H1 (cell line): ENCODE measurements around the gene MLKL. TPM values are rescaled to one million over a fixed set of nuclear protein-coding genes. Genes with fewer than 3 reads are reported as not detected.

Source experiments
- CTCF ChIA-PET: fragments of 300-600 bp; sonication (Branson Sonifier 250); formaldehyde crosslinking; loops from one replicate; lab custom pipeline; 2021; ENCODE audit not compliant: partially characterized antibody; lab: Charles Lee
- POLR2A ChIA-PET: fragments of 300-600 bp; sonication (Branson Sonifier 250); formaldehyde crosslinking; loops from one replicate; lab custom pipeline; 2021; ENCODE audit warnings: inconsistent platforms; ENCODE audit not compliant: partially characterized antibody; lab: Charles Lee
- DNase-seq, 2 experiments: peaks; one replicate each; pipeline versions ENCODE4 v3.0.0 to v3.0.0-alpha.2; 2010 to 2022; ENCODE audit warnings: low spot score in 2 of 2, low read depth in 1 of 2, mixed read lengths in 1 of 2
- FAIRE-seq: peaks from 2 replicates; lab custom pipeline; 2011; peaks lifted over from hg19 to GRCh38; lab: Jason Lieb, UNC
- H2AFZ ChIP-seq: 2 replicates; pipeline ENCODE4 v1.8.1; 2012; ENCODE audit warnings: low read length, inconsistent platforms
- H2AK5ac ChIP-seq: 2 replicates; pipeline ENCODE4 v1.6.1; 2013; ENCODE audit warnings: low read depth, low read length
- H2BK120ac ChIP-seq: replicated peaks from 2 replicates; pipeline ENCODE3; 2013; ENCODE audit warnings: low read depth, low read length, inconsistent platforms
- H2BK12ac ChIP-seq: 2 replicates; pipeline ENCODE4 v1.6.1; 2013; ENCODE audit warnings: low read depth, low read length
- H2BK15ac ChIP-seq: 2 replicates; pipeline ENCODE4 v1.6.1; 2013; ENCODE audit warnings: low read length
- H2BK20ac ChIP-seq: 2 replicates; pipeline ENCODE4 v1.6.1; 2013; ENCODE audit warnings: low read length
- H2BK5ac ChIP-seq: 2 replicates; pipeline ENCODE4 v1.6.1; 2013; ENCODE audit warnings: low read depth, low read length
- H3K14ac ChIP-seq: 2 replicates; pipeline ENCODE4 v1.6.1; 2013; ENCODE audit warnings: inconsistent platforms; ENCODE audit not compliant: insufficient read length
- H3K18ac ChIP-seq: 2 replicates; pipeline ENCODE4 v1.6.1; 2013; ENCODE audit warnings: low read length; ENCODE audit errors: extremely low read depth
- H3K23ac ChIP-seq: 2 replicates; pipeline ENCODE4 v1.6.1; 2013; ENCODE audit warnings: inconsistent platforms; ENCODE audit not compliant: insufficient read length
- H3K23me2 ChIP-seq: 2 replicates; pipeline ENCODE4 v1.6.1; 2013; ENCODE audit warnings: low read depth, low read length
- H3K27ac ChIP-seq: 2 replicates; pipeline ENCODE4 v1.6.1; 2011; ENCODE audit warnings: low read depth, low read length, inconsistent platforms
- H3K27me3 ChIP-seq, 4 experiments: replicated peaks in 1 of 4; 1 replicate in 1 of 4; 2 replicates in 3 of 4; pipeline versions ENCODE4 v1.6.1 to v1.8.1; 2011 to 2013; ENCODE audit warnings: low read length in 3 of 4, mild to moderate bottlenecking in 3 of 4, inconsistent platforms in 2 of 4, mixed read lengths in 2 of 4, moderate library complexity in 1 of 4; ENCODE audit not compliant: control insufficient read depth in 3 of 4, insufficient read depth in 3 of 4; ENCODE audit errors: extremely low read depth in 1 of 4
- H3K36me3 ChIP-seq, 4 experiments: 2 replicates each; pipeline versions ENCODE4 v1.6.1 to v1.8.1; 2011 to 2013; ENCODE audit warnings: mild to moderate bottlenecking in 4 of 4, low read length in 3 of 4, moderate library complexity in 2 of 4, control low read depth in 1 of 4, inconsistent platforms in 1 of 4; ENCODE audit not compliant: insufficient read depth in 4 of 4, control insufficient read depth in 2 of 4
- H3K4ac ChIP-seq: replicated peaks from 2 replicates; pipeline ENCODE3; 2013; ENCODE audit warnings: low read length, low read depth, mixed read lengths, inconsistent platforms; ENCODE audit not compliant: insufficient read length
- H3K4me1 ChIP-seq, 4 experiments: replicated peaks in 1 of 4; 1 replicate in 1 of 4; 2 replicates in 3 of 4; pipeline versions ENCODE4 v1.6.1 to v1.8.1; 2011 to 2013; ENCODE audit warnings: low read length in 3 of 4, inconsistent platforms in 2 of 4, mixed read lengths in 1 of 4; ENCODE audit not compliant: insufficient read depth in 4 of 4, control insufficient read depth in 3 of 4
- H3K4me2 ChIP-seq, 2 experiments: 2 replicates each; pipeline versions ENCODE4 v1.6.1 to v1.8.1; 2011 to 2013; ENCODE audit warnings: low read depth in 2 of 2, low read length in 2 of 2, control low read depth in 1 of 2, inconsistent platforms in 1 of 2, mild to moderate bottlenecking in 1 of 2; ENCODE audit not compliant: insufficient read depth in 1 of 2
- H3K4me3 ChIP-seq, 4 experiments: fragments of 200-600, 300-600 bp in 1 of 4; sonication (generic), shearing (Covaris generic), sonication (Bioruptor Twin) in 1 of 4; 2 replicates each; pipeline versions ENCODE4 v1.5.1 to v1.8.1; 2011 to 2016; ENCODE audit warnings: low read length in 4 of 4, low read depth in 3 of 4, control low read depth in 2 of 4, inconsistent platforms in 2 of 4, mild to moderate bottlenecking in 2 of 4, mixed read lengths in 1 of 4, moderate library complexity in 1 of 4; ENCODE audit not compliant: insufficient read depth in 2 of 4; ENCODE audit errors: extremely low read depth in 1 of 4
- H3K56ac ChIP-seq: replicated peaks from 2 replicates; pipeline ENCODE3; 2013; ENCODE audit warnings: low read depth, mild to moderate bottlenecking, mixed read lengths, low read length, inconsistent platforms; ENCODE audit not compliant: insufficient read length
- H3K79me1 ChIP-seq: 2 replicates; pipeline ENCODE4 v1.6.1; 2013; ENCODE audit warnings: low read depth, low read length, control low read depth
- H3K79me2 ChIP-seq, 2 experiments: 2 replicates each; pipeline versions ENCODE4 v1.6.1 to v1.8.1; 2012 to 2013; ENCODE audit warnings: low read length in 2 of 2, mild to moderate bottlenecking in 2 of 2, inconsistent platforms in 1 of 2; ENCODE audit not compliant: insufficient read depth in 2 of 2, control insufficient read depth in 1 of 2
- H3K9ac ChIP-seq, 4 experiments: replicated peaks in 1 of 4; 1 replicate in 1 of 4; 2 replicates in 3 of 4; pipeline versions ENCODE4 v1.6.1 to v1.8.1; 2011 to 2013; ENCODE audit warnings: low read depth in 3 of 4, low read length in 3 of 4, control low read depth in 2 of 4, mild to moderate bottlenecking in 2 of 4, moderate library complexity in 2 of 4, inconsistent platforms in 1 of 4; ENCODE audit errors: extremely low read depth in 1 of 4
- H3K9me3 ChIP-seq, 2 experiments: 2 replicates each; pipeline versions ENCODE4 v1.6.1 to v1.8.1; 2012 to 2013; ENCODE audit warnings: mild to moderate bottlenecking in 2 of 2, moderate library complexity in 2 of 2, control low read depth in 1 of 2, inconsistent platforms in 1 of 2, low read depth in 1 of 2, low read length in 1 of 2, mixed read lengths in 1 of 2; ENCODE audit not compliant: insufficient read depth in 2 of 2
- H4K20me1 ChIP-seq, 2 experiments: replicated peaks in 1 of 2; 2 replicates each; pipeline versions ENCODE3 to v1.8.1; 2011 to 2013; ENCODE audit warnings: inconsistent platforms in 2 of 2, low read length in 2 of 2, mild to moderate bottlenecking in 1 of 2; ENCODE audit not compliant: insufficient read depth in 2 of 2, control insufficient read depth in 1 of 2
- H4K5ac ChIP-seq: 2 replicates; pipeline ENCODE4 v1.6.1; 2013; ENCODE audit warnings: low read length, low read depth, mixed read lengths, inconsistent platforms; ENCODE audit not compliant: insufficient read length
- H4K8ac ChIP-seq: 2 replicates; pipeline ENCODE4 v1.8.0; 2013; ENCODE audit warnings: mild to moderate bottlenecking, moderate library complexity, low read length, inconsistent platforms; ENCODE audit not compliant: insufficient read depth; ENCODE audit errors: extremely low read depth
- H4K91ac ChIP-seq: replicated peaks from 2 replicates; pipeline ENCODE3; 2013; ENCODE audit warnings: low read length, mixed read lengths, inconsistent platforms; ENCODE audit not compliant: insufficient read length
- ATF3 ChIP-seq: IDR thresholded peaks from 2 replicates; pipeline ENCODE4 v1.6.1; 2011; ENCODE audit warnings: low read depth, mild to moderate bottlenecking, low read length; ENCODE audit not compliant: insufficient read depth
- BRCA1 ChIP-seq: IDR thresholded peaks from 2 replicates; pipeline ENCODE4 v1.6.1; 2012; ENCODE audit warnings: low read depth, low read length, improper control_type of control experiment
- WGBS, 2 experiments: shearing (Covaris generic) in 1 of 2; methylation state at CpG; one replicate each; pipeline versions ENCODE4 v1.1.6 to v1.1.7; 2013 to 2015; ENCODE audit warnings: low lambda C conversion rate in 2 of 2, mixed read lengths in 2 of 2, inconsistent platforms in 1 of 2, low coverage in 1 of 2, missing lambda C conversion rate in 1 of 2; ENCODE audit not compliant: insufficient replicate concordance in 2 of 2, insufficient coverage in 1 of 2, insufficient read length in 1 of 2; ENCODE audit errors: extremely low coverage in 1 of 2, missing lambda C conversion rate in 1 of 2; 5-methylcytosine and 5-hydroxymethylcytosine counted together
- polyA plus RNA-seq, 7 experiments: library from polyadenylated mRNA; depleted of rRNA in 3 of 7; stranded (reverse) in 5 of 7; unstranded in 2 of 7; fragments of >200 nt in 5 of 7; fragments of 200-250 nt in 2 of 7; gene quantifications; 1 replicate in 5 of 7; 2 replicates in 1 of 7; 4 replicates in 1 of 7; pipeline versions ENCODE4 v1.2.1 to v1.2.3, GENCODE V29; 2011 to 2013; ENCODE audit warnings: missing spikeins in 2 of 7, mixed read lengths in 2 of 7
- total RNA-seq: library from RNA; stranded (reverse); fragmentation: NEBNext Ultra II Directional; extraction: Animal tissue kit (Norgen Biotek cat#: 25700); gene quantifications from 2 replicates; pipeline ENCODE4 v1.2.1, GENCODE V29; 2021

The MLKL gene
- total and polyA plus RNA-seq, 2 of the 8 experiments (the other 6 are each of a cell fraction or from before 2014, with no cell fraction given), result 1.6 to 2.1 TPM

GRCh38 chr16:74691093-74691855 is 9.4 kb downstream of the MLKL start:
- Histone ChIP-seq H4K91ac (no peak overlapping the region), H3K23ac (no peak overlapping the region), H3K4me2 (no peak overlapping the region), H4K5ac (no peak overlapping the region), H3K23me2 (no peaks in the 10 kb centered on the region), H3K56ac (no peak overlapping the region), H3K4me1 (no peaks in the 10 kb centered on the region), H2BK12ac (no peak overlapping the region), H3K27ac (no peak overlapping the region), H3K4me3 (no peak overlapping the region), H3K14ac (no peak overlapping the region), H2BK120ac (no peak overlapping the region), H3K36me3 (no peaks in the 10 kb centered on the region; a peak in 1 of 8 replicates), H2BK20ac (no peak overlapping the region), H3K27me3 (no peaks in the 10 kb centered on the region), H2BK15ac (no peak overlapping the region), H3K4ac (no peak overlapping the region), H4K8ac (no peak overlapping the region), H2AK5ac (no peak overlapping the region), H2AFZ (no peak overlapping the region), H3K18ac (no peak overlapping the region), H3K79me2 (no peaks in the 10 kb centered on the region), H3K79me1 (no peaks in the 10 kb centered on the region), H3K9me3 (no peaks in the 10 kb centered on the region), H2BK5ac (no peak overlapping the region), H4K20me1 (no peaks in the 10 kb centered on the region), H3K9ac (no peak overlapping the region)
- no peak for DNase-seq
- 88% methylated on average over 10 of the region's 10 CpGs; no CpG with 5 or more reads in 1 of the 2 experiments for WGBS, 2 experiments
- CTCF ChIA-PET, result interaction anchor here (0.6 to 0.9 kb wide), 2 partner anchors 9 to 62 kb away, joined by 3 to 4 read pairs; partner anchors contain the start of gene MLKL
- TF ChIP-seq BRCA1, result no peak
- no peak for TF ChIP-seq ATF3
- TF ChIP-seq, all 59 proteins: peak for 0
- FAIRE-seq, result no peak
- POLR2A ChIA-PET, result interaction anchor here (0.6 to 0.9 kb wide), 2 partner anchors 24 to 37 kb away, joined by 3 read pairs; no protein-coding TSS in a partner anchor
